NCI-H146 treated with DMSO at 0.1 percent for 48 hours (cell line): ENCODE data around the gene MPP2.
"Not testable (repeated sequence)": the region's sequence is repeated elsewhere in the genome, so short reads cannot be mapped to it uniquely, and the experiment has no call there.

Experiments used
- DNase-seq: peaks from one replicate; lab custom pipeline; 2025; ENCODE audit not compliant: unreplicated experiment; lab: John Stamatoyannopoulos, UW

Gene MPP2

DNA sequence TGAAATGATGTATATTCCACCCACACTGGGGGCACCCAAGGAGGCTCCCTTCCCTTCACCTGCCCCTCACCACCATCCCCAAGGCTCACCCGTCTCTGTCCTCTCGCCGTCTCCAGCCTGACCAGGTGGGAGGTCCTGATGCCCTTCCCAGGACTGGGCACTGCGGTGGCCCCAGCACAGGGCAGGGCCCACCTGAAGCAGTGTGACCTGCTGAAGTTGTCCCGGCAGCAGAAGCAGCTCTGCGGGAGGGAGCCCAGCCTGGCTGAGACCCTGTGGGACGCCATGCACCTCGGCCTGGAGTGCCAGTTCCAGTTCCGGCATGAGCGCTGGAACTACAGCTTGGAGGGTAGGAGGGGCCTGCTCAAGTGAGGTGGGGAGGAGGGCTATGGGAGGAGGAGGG, 25.0 kb upstream of the MPP2 start:
- DNase-seq = no peak

DNA sequence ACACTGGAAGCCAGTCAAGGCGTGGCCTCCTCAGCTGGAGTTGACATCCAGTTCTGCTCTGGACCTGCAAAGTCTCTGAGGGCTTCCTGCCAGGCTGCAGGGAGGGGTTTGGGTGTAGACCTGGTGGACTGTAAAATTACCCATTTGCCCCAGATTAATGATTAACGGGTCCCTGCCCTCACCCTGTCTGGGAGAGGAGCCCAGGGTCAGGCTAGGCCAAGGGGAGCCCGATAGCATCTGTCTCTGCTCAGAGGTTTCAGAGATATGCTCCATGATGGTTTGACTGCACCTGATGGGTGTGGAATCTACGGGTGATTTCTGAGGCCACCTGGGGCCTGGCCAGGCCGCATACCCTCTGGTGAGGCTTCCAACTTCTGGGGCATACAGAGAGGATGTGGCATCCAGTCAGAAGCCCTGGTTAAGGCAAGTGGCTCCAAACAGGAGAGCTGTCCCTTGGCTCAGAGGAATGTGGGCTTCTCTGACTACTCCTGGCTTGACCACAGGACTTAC, 23.8 kb upstream of the MPP2 start:
- no peak for DNase-seq

- no peak for DNase-seq
Measured at GRCh38 chr17:43928609-43929008, 21.3 kb upstream of the MPP2 start.

- DNase-seq = not testable (repeated sequence)
Measured at GRCh38 chr17:43927929-43928328, 20.6 kb upstream of the MPP2 start.

- DNase-seq = no peak
Measured at GRCh38 chr17:43927060-43927864, 19.9 kb upstream of the MPP2 start.

DNA sequence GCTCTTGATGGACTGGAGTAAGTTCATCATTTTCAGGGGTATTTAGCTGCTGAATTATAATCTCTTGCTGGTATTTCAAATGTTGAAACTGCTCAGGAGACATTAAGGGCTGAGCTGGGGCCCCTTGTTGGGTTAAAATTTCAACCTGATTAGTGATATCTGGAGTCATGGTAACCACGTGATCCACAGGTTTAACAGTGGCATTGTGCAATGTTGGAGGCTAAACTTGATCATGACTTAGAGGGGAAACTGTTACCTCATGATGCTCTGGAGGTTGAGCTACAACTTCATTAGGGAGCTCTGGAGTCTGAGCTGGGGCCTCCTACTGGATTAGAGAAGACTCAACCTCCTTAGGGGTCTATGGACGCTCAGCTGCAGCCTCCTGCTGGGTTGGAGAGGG, 17.2 kb upstream of the MPP2 start:
- no peak for DNase-seq

- no peak for DNase-seq
Measured at GRCh38 chr17:43920500-43921095, 13.3 kb upstream of the MPP2 start.

DNA sequence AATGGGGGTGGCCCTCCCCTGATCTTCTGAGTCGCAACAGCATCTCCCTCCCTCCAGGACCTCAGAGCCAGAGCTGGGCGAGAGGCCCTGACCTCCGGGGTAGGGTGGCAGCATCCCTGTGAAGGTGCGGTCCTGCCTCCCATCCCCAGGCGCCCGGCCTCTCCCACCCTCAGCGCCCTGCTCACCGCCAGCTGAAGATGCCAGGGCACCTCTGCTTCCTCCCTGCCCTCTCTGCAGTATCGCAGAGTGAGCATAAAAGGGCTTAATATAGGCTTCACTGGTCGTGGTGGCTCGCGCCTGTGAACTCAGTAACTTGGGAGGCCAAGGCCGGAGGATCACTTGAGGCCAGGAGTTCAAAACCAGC, 10.7 kb upstream of the MPP2 start:
- DNase-seq = no peak

DNA sequence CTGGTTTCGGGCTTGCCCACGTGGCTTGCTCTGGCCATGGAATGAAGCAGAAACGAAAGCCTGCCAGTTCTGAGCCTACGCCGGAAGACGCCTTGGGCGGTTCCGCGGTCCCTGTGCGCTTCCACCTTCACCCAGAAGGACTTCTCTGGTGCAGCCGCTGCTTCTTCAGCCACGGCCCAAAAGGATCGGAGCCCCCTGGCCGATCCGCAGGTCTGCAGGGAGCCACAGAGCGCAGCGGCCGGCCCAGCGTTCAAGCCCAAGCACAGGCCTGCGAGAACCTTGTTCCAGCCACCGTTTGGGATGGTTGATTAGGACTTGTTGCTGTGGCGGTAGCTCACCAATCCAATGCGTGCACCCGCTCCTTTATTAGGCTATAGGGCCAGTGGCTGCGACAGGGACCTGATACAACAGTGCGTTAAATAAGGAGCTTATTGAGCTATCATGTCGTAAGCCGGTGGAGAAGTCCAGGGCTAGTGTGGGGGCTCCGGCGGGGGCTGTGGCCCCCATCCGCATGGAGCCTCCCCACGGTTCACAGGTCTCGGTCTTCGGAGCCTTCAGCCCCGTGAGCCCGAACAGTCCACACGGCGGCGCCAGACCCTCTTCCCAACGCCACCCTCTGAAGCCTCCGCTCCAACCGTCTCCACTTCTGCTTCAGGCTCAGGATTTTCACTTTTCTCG, 10.2 kb upstream of the MPP2 start:
- no peak for DNase-seq

DNA sequence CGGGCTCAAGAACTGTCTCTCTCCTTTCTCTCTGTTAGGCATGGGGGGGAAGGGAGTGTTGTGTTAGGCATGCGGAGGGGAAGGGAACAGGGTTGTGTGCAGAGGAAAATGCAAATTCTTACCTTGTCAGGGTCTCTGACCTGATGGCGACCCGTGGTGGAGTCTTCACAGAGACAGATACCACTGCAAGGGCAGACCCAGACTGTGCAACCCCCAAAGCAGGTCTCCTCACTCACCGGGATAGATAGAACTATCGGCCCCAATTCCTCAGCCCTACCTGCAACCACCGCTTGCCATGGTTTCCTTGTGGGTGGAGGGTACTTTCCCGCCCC, 9.6 kb upstream of the MPP2 start:
- DNase-seq = no peak

GRCh38 chr17:43916385-43916784, 9.0 kb upstream of the MPP2 start:
- DNase-seq = no peak

DNA sequence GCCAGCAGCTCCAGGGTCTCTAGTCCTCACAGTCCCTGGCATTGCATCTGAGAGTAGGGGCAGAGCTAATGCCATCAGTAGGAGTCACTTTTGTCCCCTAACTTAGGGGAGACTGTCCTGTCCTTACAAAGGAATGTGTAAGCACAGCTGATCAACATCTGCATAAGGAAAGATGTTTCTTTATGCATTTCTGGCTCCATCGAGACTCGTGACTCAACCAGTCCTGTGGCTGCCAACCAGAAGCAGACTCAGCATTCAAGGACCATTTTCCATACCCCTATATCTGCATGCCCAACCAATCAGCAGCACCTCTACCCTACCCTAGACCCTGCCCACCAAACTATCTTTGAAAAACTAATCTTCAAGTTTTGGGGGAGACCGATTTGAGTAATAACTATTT, 8.2 kb upstream of the MPP2 start:
- DNase-seq = no peak

DNA sequence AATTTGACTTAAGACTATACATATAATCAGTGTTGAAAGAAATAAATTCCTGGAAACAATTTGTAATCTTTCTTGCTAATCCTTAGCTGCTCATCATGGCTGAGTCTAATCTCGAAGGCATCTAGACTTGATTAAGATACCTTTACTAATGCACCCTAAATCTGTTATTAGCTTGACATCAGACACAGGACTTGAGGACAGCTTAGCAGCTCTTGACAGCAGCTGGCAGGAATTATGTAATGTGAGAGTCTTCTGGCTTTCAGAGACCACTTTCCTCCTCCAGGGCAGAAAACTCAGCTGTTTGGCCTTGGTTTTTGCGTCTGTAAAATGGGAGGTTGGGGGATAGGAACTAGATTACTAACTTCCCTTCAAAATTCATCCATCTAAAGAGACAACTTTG, 7.1 kb upstream of the MPP2 start:
- DNase-seq = no peak

- no peak for DNase-seq
Measured at GRCh38 chr17:43913584-43913983, 6.2 kb upstream of the MPP2 start.

DNA sequence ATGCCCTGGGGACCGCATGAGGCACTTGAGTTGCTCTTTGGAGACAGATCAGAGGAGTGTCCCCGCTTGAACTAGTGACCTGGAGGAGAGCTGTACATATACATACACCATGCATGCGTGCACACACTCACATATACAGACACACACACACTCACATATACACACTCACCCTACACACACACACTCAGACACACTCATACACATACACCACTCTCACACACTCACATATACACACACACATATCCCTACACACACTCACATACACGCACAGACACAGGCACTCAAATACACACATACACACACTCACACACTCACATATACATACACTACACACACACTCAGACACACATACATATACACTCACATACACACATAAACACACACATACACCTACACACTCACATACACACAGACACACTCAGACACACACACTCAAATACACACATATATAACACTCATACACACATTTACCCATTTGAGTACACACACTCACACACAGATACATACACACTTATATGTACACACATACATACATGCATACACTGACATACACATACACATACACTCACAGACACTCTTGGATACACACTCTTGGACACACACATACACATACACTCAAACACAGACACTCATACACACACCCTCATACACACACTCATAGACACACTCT, 5.4 kb upstream of the MPP2 start:
- no peak for DNase-seq

- DNase-seq = no peak
Measured at GRCh38 chr17:43911904-43912303, 4.6 kb upstream of the MPP2 start.

- no peak for DNase-seq
Measured at GRCh38 chr17:43909537-43910231, 2.3 kb upstream of the MPP2 start.

DNA sequence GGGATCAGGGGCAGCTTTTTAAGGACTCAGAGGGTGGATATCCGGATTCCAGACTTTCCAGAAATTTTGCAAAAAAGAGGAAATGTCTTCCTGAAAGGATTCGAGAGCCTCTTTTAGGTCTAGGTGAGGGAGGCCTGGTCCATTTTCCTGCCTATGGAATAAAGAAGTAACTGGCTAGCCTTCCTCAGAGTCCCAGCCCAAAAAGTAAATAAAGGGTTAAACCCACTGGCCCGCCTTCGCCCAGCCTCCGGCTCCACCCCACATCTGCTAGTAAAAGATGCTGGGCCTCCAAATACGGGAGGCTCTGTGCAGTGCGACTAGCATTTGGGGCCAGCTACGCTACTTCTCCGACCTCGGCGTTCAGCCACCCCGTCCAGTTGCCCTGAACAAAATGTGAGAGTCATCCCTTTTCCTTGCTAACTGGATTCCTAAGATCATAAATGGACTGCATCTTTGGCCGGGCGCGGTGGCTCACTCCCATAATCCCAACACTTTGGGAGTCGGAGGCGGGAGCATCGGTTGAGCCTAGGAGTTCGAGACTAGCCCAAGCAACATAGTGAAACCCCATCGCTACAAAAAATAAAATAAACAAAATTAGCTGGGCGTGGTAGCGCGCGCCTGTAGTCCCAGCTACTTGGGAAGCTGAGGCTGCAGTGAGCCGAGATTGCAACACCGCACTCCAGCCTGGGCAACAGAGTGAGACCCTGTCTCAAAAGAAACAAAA, 824 bp upstream of the MPP2 start:
- DNase-seq = no peak

DNA sequence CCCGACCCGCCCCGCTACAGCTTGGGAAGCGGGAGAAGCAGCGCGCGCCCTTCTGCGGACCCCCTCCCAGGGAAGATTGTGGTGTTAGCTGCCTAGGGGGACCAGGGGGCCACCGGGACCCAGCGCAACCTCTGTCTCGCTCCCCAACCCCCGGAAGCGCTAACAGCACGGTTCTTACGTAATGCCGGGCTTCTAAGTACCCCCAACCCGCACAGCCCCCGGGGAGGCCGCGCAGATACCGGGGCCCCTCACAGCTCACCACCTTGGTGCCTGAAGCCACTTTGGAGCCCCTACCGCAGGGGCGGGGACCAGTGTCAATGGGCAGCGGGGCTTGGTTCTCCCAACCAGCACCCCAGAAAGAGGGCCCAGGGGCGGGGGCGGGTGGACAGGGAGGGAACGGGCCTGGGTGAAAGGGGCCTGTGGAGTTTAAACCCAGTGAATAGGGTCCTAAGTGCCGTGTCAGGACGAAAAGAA, 348 bp downstream of the MPP2 start:
- DNase-seq = no peak
